ENCODE data around the gene QRFP. TPM values are rescaled to one million over a fixed set of nuclear protein-coding genes. Genes with fewer than 3 reads are reported as not detected.
A peak's percentile ranks its signal among the peaks of the same experiment; 100 is the strongest.

The QRFP gene
- 0.87 TPM for polyA plus RNA-seq (2013, experiment 1 of 2; ENCODE audit: insufficient read length)
- 0.57 TPM for polyA plus RNA-seq (2013, experiment 2 of 2; ENCODE audit: insufficient read length)

DNA sequence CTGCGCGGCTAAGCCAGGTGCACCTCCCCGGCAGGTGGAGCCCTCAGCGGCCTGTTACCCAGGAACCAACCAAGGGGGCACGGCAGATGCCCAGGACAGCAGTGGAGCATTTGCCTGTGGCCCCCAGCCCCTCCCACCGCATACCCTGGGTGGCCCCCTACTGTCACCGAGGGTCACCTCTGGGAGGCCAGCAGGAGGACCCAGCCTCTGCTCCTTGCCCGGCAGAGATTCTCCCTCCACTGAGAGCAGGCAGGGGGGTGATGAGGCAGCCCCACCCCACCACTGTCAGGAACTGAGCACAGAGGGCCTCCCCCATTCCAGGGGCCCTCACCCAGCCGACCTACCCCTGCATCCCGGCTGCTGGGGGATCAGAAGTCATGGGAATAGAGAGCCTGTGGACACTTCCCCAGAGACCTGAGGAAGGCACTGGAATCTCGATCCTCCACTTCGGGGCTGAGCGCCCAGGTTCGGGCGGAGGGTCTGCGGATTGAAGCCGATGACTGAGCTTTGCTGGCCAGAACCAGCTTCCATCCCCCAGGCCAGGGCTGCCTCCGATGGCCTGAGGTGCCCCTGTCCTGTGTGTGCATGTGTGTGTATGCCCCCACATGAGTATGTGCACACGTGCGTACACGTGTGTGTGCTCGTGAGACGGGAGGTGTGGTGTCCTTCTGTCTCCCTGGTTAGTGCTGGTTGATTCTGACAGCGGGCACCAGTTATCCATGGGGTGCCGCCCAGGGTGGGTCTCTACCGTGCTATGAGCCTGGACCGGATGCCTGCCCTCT lies at the start of gene QRFP:
TSS of gene QRFP (minus strand) at position 580 of the 782 bp plus-strand sequence. CDS start 2,974 bp downstream, outside the sequence.
- DNase-seq: no peak

GRCh38 chr9:130945173-130945572 lies 48.6 kb upstream of the QRFP start:
- no peak for DNase-seq

DNA sequence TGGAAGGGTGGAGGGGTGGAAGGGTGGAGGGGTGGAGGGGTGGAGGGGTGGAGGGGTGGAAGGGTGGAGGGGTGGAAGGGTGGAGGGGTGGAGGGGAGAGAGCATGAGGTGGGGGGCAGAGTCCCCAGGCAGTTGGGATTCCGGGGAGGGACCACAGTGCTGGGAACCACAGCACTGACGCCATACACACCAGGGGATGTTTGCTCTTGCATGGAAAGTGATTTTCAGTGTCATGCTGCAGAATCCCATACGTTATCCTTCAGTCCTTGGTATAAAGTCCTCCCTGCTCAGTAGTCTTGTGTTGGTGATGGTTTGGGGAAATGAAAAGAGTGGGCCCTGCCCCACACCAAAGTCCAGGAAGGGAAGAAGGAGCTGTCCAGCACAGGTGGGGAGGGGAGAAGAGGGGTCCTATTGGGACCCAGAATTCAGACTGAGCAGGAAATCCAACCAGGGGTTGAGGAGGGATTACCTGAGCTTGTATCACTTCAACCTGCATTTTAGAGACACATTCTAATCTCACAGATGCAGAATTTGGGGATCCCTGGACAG lies 48.0 kb upstream of the QRFP start:
- no peak for DNase-seq

- DNase-seq: no peak
These were observed 47.2 kb upstream of the QRFP start for GRCh38 chr9:130943777-130944176.

- no peak for DNase-seq
These were observed 46.6 kb upstream of the QRFP start for GRCh38 chr9:130943221-130943620.

GRCh38 chr9:130942679-130943078 lies 46.1 kb upstream of the QRFP start:
- no peak for DNase-seq

DNA sequence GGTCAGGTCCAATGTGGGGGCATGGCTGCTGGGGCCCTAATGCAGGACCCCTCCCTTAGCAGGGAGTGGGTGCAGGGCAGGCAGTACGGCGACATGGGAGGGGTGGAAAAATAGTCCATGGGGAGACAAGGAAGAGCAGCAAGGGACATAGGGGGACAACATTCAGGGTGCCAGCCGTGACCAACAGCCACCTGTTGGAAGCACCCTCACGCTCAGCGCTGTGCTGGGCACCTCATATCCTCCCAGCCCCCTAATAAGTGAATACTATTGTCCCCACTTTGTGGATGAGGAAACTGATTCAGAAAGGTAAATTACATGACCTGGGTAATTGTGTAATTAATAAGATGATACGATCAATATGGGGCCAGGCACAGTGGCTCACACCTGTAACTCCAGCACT lies 45.5 kb upstream of the QRFP start:
- DNase-seq: no peak

- no peak for DNase-seq
These were observed 44.3 kb upstream of the QRFP start for GRCh38 chr9:130940693-130941576.

- no peak for DNase-seq
These were observed 43.5 kb upstream of the QRFP start for GRCh38 chr9:130940027-130940549.

DNA sequence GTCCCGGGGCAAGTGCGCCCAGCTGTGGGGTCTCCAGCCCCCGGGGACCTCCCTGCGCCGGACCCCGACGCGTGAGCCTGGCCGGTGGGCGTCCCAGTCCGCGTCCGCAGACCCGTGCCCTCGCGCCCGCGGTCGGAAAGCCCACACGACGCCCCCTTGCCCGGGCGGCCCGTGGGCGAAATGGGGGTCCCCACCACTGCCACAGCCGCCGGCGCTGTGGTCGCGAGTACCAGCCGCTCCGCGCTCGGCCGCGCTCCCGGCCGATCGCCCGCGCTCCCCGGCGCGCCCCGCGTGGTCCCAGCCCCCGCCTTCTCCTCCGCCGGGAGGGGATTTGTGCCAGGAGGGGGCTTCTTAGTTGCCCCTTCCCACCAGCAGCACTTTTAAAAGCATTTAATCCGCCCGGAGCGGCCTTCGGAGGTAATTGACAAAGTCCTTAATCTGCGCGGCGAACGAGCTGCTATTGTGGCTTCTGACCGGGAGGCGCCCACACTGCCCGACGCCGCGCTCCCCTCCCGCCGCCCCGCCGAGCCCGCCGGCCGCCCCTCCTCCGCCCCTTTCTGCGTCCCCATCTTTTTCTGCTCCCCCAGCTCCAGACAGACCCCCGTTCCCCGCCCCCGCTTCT lies 42.9 kb upstream of the QRFP start:
- DNase-seq: no peak

DNA sequence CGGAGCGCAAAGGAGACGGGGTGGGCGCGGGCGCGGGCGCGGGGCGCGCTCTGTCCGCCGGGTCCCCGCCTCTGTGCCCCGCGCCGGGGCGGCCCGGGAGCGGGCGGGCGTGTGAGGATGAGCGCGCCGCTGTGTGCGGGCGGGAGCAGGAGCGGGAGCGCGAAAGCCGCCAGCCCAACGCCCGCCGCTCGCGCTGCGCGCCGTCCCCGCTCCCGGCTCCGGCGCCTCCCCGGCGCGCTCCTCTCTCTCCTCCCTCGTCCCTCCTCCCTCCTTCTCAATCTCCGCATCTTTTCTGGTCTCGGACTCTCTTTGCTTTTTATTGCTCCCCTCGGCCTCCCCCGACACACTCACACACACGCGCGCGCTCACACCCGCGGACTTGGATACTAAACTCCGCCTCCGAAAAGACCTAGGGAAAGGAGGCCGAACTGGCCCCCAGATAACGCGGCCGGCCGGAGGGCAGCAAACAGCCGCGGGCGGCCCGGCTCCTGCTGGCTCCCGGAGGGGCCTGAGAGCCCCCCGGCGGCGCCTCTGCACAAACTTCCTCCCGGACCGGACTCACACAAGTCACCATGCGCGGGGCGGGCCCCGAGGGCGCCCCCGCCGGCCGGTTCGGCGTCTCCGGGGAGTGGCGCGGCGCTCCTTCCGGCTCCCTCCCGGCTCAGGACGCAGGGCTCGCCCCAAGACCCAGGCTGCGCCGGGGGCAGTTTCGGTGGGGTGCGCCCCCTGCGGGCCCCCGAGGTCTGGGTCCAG lies 42.2 kb upstream of the QRFP start, which contains the start of gene FIBCD1:
TSS of gene FIBCD1 (minus strand) at position 596 of the 753 bp plus-strand sequence. CDS start 640 bp downstream, outside the sequence.
- peak; percentile 36 for DNase-seq

DNA sequence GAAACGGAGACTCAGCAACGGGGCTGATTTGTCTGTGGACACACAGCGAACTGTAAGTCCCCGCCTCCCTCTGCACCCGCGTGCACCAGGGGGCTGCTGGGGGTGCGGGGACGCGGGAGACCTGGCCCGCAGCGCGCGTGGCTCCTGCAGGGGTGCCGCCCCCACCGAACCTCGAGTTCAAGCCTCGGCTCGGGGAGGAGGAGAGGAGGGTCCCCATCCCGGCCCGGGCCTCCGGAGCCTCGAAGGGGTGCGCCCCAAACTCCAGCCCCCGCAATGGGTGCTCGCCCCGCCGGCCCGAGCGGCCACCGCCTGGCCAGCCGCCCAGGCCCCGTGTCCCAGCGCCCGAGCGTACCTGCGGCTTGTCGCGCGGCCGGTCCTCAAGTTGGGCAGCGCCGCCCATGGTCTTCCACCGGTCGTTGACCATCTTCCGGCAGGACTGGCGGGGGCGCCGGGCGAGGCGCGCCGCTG lies 41.6 kb upstream of the QRFP start:
- DNase-seq: no peak

DNA sequence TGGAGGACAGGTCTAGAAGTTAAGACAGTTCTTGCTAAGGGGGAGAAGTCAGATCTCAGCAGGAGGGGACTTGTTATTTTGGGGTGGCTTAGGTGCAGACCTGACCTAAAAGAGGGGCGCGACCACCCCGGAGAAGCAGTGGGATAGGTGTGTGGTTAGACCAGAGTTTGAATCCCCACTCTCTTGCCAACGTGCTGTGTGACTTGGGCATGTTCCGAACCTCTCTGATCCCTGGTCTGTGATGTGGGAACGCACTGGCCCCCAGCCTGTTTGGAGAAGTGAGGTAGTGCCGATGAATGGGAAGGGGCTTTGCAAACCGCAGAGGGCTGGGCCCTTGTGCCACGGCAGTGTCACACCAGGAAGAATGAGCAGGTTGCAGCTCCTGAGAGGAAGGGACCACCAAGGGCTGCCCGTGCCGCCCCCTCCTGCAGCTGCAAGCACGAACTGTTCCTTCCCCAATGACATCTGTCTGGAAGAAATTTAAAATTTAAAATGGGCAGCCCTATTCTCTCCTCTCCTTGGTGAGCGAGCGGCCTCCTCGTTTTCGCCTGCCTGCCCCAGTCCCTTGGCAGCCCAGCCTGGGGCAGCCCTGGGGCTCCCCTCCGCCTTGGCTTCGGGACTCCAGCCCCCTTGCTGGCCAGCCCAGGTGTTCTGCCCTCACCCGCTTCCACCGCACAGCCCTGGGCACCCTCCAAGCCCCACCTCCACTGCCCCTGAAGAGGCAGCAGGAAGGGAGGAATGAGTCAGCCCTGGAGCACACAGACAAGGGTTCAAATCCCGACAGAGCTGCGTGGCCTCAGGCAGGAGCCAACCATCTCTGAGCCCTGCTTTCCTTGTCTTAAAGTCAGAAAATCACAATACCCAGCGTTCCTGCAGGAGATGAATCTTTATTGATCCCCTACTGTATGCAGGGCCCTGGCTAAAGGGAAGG lies 40.8 kb upstream of the QRFP start:
- no peak for DNase-seq

DNA sequence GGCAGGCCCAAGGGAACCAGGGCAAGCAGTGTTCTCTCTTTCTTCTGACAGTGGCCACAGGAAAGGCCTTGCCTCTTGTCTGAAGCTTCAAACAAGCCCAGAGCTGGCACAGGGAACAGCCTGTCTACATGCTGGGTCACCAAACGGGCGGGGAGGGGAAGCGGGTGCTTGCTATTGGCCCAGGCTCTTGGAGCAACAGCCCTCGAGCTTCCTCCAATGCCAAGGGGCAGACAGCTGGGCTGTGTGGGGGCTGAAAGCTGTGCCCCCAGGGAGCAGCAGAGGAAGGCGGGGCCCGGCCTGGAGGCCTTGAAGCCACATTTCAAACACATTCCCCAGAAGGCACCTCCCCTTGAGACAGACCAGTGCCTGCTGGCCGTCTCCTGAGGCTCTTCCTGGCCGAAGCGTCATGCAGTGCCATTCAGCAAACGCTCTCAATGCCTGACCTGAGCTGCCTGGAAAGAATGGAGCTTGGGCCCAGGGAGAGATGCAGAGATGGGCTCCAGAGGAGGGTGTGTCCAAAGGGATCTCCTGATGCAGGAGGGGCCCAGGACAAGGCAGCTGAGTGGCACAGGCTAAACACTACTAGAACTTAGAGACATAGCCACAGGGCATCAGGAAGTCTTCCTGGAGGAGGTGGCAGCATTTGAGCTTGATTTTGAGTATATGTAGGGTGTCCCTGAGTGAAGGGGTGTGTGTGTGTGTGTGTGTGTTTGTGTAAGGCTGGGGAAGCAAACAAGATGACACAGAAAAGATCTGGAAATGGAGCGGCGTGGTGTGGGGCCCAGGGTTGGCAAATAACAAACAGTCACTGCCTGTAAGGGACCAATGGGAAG lies 39.9 kb upstream of the QRFP start:
- peak; percentile 81 for DNase-seq

- DNase-seq: no peak
These were observed 39.1 kb upstream of the QRFP start for GRCh38 chr9:130935648-130936271.

DNA sequence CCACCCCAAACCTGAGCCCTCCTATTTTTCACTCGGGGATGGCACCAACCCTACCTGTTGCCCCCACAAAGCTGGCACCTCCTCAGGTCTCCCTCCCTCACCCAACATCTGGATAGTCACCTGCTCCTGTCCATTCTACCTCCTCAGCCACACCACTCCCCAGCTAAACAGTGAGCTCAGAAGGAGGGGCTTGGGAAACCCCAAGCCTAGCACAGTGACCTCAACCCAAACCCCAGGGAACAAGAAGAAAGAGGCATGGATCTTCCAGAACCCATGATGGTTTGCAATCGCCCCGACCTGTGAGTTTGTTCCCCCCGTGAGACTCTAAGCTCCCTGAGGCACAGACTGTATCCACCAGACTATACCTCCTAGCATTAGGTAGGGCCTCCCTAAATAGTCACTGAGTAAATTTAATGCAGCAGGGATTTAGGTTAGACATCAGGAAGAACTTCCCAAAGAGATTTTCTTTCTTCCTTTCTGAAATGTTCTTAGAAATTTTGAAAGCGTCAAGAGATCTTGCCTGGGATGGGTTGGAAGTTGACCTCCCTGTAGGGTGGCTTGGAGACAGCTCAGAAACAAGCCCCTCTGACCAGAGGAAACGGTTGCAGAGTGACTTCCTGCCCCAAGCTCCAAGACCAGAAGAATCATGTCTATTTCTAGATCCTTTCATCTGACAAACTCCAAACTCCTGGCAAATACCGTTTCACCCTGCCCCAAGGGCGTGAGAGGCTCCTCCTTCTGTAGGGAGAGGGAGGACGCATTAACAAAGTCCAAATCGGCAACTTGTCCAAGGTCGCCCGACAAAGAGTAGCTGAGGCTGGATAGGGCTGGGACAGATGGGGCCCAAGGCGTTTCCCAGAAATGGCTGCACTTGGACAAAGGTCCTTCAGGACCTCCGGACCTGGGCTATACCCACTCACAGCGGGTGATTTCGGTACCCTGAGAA lies 38.4 kb upstream of the QRFP start:
- no peak for DNase-seq

- DNase-seq: no peak
These were observed 37.6 kb upstream of the QRFP start for GRCh38 chr9:130934246-130934645.

Measured in fibroblast of skin of scalp (primary cell).